ENCODE results near the gene COL23A1.

The COL23A1 gene

GRCh38 chr5:178496642-178497041, 93.6 kb downstream of the COL23A1 start:
- H3K4me3 ChIP-seq (replicated peaks; ENCODE audit: low read depth, low read length): no peak overlapping the region
- no peak for TF ChIP-seq CTCF (IDR thresholded peaks at IDR 0.05; ENCODE audit: low read length, missing control alignments)
- no peak for DNase-seq (ENCODE audit: low read depth)

GRCh38 chr5:178496214-178496613, 94.0 kb downstream of the COL23A1 start:
- no peak for TF ChIP-seq CTCF (IDR thresholded peaks at IDR 0.05; ENCODE audit: low read length, missing control alignments)
- no peak for DNase-seq (ENCODE audit: low read depth)

GRCh38 chr5:178495706-178496105, 94.5 kb downstream of the COL23A1 start:
- TF ChIP-seq CTCF (IDR thresholded peaks at IDR 0.05; ENCODE audit: low read length, missing control alignments): no peak
- no peak for DNase-seq (ENCODE audit: low read depth)
- H3K4me3 ChIP-seq (replicated peaks; ENCODE audit: low read depth, low read length): no peak overlapping the region

More at GRCh38 chr5:178496214-178496613, 94.0 kb downstream of the COL23A1 start:
- H3K4me3 ChIP-seq (replicated peaks; ENCODE audit: low read depth, low read length): no peak overlapping the region

- no peak for TF ChIP-seq CTCF (IDR thresholded peaks at IDR 0.05; ENCODE audit: low read length, missing control alignments)
- DNase-seq (ENCODE audit: low read depth): no peak
- no peak overlapping the region for H3K4me3 ChIP-seq (replicated peaks; ENCODE audit: low read depth, low read length)
Measured at GRCh38 chr5:178492278-178492677, 97.9 kb downstream of the COL23A1 start.

GRCh38 chr5:178490935-178491652, 99.1 kb downstream of the COL23A1 start:
- no peak for DNase-seq (ENCODE audit: low read depth)
- no peak for TF ChIP-seq CTCF (IDR thresholded peaks at IDR 0.05; ENCODE audit: low read length, missing control alignments)
- no peak overlapping the region for H3K4me3 ChIP-seq (replicated peaks; ENCODE audit: low read depth, low read length)

- no peak overlapping the region for H3K4me3 ChIP-seq (replicated peaks; ENCODE audit: low read depth, low read length)
- DNase-seq (ENCODE audit: low read depth): no peak
- no peak for TF ChIP-seq CTCF (IDR thresholded peaks at IDR 0.05; ENCODE audit: low read length, missing control alignments)
Measured at GRCh38 chr5:178489271-178489976, 100.8 kb downstream of the COL23A1 start.

Measured in fibroblast of pulmonary artery (primary cell).